GM23248 (cell line): ENCODE data around the gene WHRN. TPM values are rescaled to one million over a fixed set of nuclear protein-coding genes. Genes with fewer than 3 reads are reported as not detected.

Experiments used
- DNase-seq: peaks from one replicate; pipeline ENCODE4 v3.0.0-alpha.2; 2015
- H2AFZ ChIP-seq: fragments of 200-600 bp; sonication (generic); 2 replicates; pipeline ENCODE4 v1.6.1; 2016; ENCODE audit warnings: antibody characterized with exemption
- H3F3A ChIP-seq: fragments of 200-600 bp; sonication (generic); 2 replicates; pipeline ENCODE4 v1.6.1; 2016; ENCODE audit warnings: mild to moderate bottlenecking, antibody characterized with exemption, mixed run types; ENCODE audit not compliant: insufficient read depth
- H3K27ac ChIP-seq: fragments of 200-600 bp; sonication (generic); 2 replicates; pipeline ENCODE4 v1.5.1; 2016; ENCODE audit warnings: mild to moderate bottlenecking
- H3K27me3 ChIP-seq: fragments of 200-600 bp; sonication (generic); replicated peaks from 2 replicates; pipeline ENCODE4 v1.6.1; 2016; ENCODE audit warnings: mild to moderate bottlenecking; ENCODE audit not compliant: insufficient read depth
- H3K36me3 ChIP-seq: fragments of 200-600 bp; sonication (generic); 2 replicates; pipeline ENCODE4 v1.6.1; 2016; ENCODE audit warnings: low read depth, mild to moderate bottlenecking
- H3K4me1 ChIP-seq: fragments of 200-600 bp; sonication (generic); 2 replicates; pipeline ENCODE4 v1.6.1; 2016; ENCODE audit warnings: mild to moderate bottlenecking; ENCODE audit not compliant: insufficient read depth
- H3K4me2 ChIP-seq: fragments of 200-600 bp; sonication (generic); one replicate; pipeline ENCODE4 v1.6.1; 2016; ENCODE audit warnings: mild to moderate bottlenecking; ENCODE audit not compliant: unreplicated experiment
- H3K4me3 ChIP-seq: fragments of 200-600 bp; sonication (generic); 2 replicates; pipeline ENCODE4 v1.5.1; 2016; ENCODE audit warnings: mild to moderate bottlenecking
- H3K79me2 ChIP-seq: fragments of 200-600 bp; sonication (generic); 2 replicates; pipeline ENCODE4 v1.6.1; 2016; ENCODE audit warnings: mild to moderate bottlenecking; ENCODE audit not compliant: insufficient read depth
- H3K9ac ChIP-seq: fragments of 200-600 bp; sonication (generic); 2 replicates; pipeline ENCODE4 v1.6.1; 2016; ENCODE audit warnings: mild to moderate bottlenecking
- H3K9me2 ChIP-seq: fragments of 200-600 bp; sonication (generic); 2 replicates; pipeline ENCODE4 v1.6.1; 2016; ENCODE audit warnings: mixed run types, mild to moderate bottlenecking, moderate library complexity; ENCODE audit not compliant: insufficient read depth
- H3K9me3 ChIP-seq: fragments of 200-600 bp; sonication (generic); one replicate; pipeline ENCODE4 v1.6.1; 2017; ENCODE audit warnings: low read depth
- H4K20me1 ChIP-seq: fragments of 200-600 bp; sonication (generic); 2 replicates; pipeline ENCODE4 v1.6.0; 2016; ENCODE audit not compliant: insufficient read depth
- EZH2 ChIP-seq: fragments of 200-600 bp; sonication (generic); IDR thresholded peaks from 2 replicates; pipeline ENCODE4 v1.6.1; 2018; ENCODE audit warnings: antibody characterized with exemption, mild to moderate bottlenecking; ENCODE audit not compliant: insufficient read depth, poor library complexity, severe bottlenecking
- EZH2phosphoT487 ChIP-seq: fragments of 200-600 bp; sonication (generic); IDR thresholded peaks from 2 replicates; pipeline ENCODE4 v1.6.1; 2018; ENCODE audit warnings: antibody characterized with exemption, moderate library complexity, mild to moderate bottlenecking, low read depth; ENCODE audit not compliant: insufficient read depth
- WGBS, 2 experiments: methylation state at CpG; one replicate each; pipeline ENCODE4 v1.1.6; 2015 to 2017; ENCODE audit warnings: low lambda C conversion rate in 2 of 2, low coverage in 1 of 2; ENCODE audit errors: missing lambda C conversion rate in 2 of 2; 5-methylcytosine and 5-hydroxymethylcytosine counted together
- in situ Hi-C: fragments of 300-500 bp; cut with MboI; formaldehyde crosslinking; loops from 2 replicates; pipeline ENCODE4 v1.15.0; 2020
- polyA plus RNA-seq: library from polyadenylated mRNA; unstranded; fragments of >200 nt; fragmentation: Nextera tagmentation; extraction: Ambion mirVana; gene quantifications from 2 replicates; pipeline ENCODE4 v1.2.1, GENCODE V29; 2016
- total RNA-seq: library from RNA; depleted of rRNA; stranded (reverse); fragments of >200 nt; shearing (Covaris generic); gene quantifications from 2 replicates; pipeline ENCODE4 v1.2.3, GENCODE V29; 2014

WHRN gene
- total and polyA plus RNA-seq, 2 experiments from 2014 or later: 0.76 to 1.5 TPM

DNA sequence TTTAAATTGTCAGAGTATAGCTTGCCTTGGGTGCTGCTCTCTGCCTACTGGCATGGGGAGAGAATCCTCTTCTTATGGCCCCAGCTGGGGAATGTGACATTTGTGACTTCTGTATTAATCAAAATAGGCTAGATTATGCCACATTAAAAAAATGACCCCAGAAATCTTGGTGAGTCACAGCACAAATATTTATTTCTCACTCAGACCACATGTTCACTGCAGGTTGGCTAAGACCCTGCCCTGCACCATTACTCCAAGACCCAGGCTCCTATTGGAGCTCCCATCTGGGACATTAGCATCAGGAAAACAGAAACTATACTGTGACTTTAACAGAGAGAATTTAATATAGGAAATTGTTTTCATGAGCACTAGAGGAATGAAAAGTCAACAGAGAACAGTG, 16.6 kb upstream of the WHRN start:
- Histone ChIP-seq H3K9ac (no peak overlapping the region), H2AFZ (no peak overlapping the region), H3F3A (peaks cover 7% of the 10 kb centered on the region; the same call in 1 of the 2 replicates), H4K20me1 (no peaks in the 10 kb centered on the region), H3K4me2 (no peak overlapping the region), H3K27ac (no peak overlapping the region), H3K4me3 (no peak overlapping the region), H3K36me3 (no peaks in the 10 kb centered on the region), H3K79me2 (no peaks in the 10 kb centered on the region), H3K4me1 (peaks cover 3% of the 10 kb centered on the region; the same call in 1 of the 2 replicates), H3K27me3 (peaks cover 45% of the 10 kb centered on the region; the same call in 1 of the 2 replicates), H3K9me3 (no peaks in the 10 kb centered on the region), H3K9me2 (no peaks in the 10 kb centered on the region)
- no peak for DNase-seq
- no peak for TF ChIP-seq EZH2
- no peak for TF ChIP-seq EZH2phosphoT487
- in situ Hi-C loops: no loop called here

DNA sequence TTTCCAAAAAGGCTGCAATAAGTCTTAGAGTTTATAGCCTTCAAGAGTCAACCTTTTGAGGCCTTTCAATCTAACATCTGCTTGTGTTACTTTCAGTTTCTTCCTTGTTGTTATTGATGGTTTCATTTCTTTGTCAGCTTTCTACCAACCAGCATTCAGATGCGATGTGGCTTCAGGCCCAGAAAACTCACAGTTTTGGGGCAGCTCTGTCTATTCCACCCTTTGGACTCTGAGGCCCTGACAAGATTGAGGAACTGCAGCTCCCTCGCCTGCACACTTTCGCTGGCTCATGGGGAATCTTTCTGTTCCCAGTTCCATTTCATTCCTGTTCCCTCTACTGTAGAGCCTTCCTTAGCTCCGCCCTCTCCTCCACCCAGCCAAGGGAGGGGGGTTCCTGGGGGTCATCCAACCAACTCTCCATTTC, 13.3 kb upstream of the WHRN start:
- H3K9me3 ChIP-seq: no peaks in the 10 kb centered on the region
- no peaks in the 10 kb centered on the region for H3K36me3 ChIP-seq
- in situ Hi-C loops: no loop called here
- H3K79me2 ChIP-seq: no peaks in the 10 kb centered on the region
- H3K4me2 ChIP-seq: no peak overlapping the region
- peaks cover 10% of the 10 kb centered on the region; the same call in 1 of the 2 replicates for H3F3A ChIP-seq
- no peak overlapping the region for H3K27ac ChIP-seq
- no peaks in the 10 kb centered on the region for H3K9me2 ChIP-seq
- no peak overlapping the region for H2AFZ ChIP-seq
- H4K20me1 ChIP-seq: no peaks in the 10 kb centered on the region
- no peak overlapping the region for H3K9ac ChIP-seq
- no peaks in the 10 kb centered on the region for H3K4me1 ChIP-seq
- WGBS, 2 experiments: 51 to 57% methylated on average over 4 of the region's 4 CpGs
- DNase-seq: no peak
- H3K4me3 ChIP-seq: no peak overlapping the region
- TF ChIP-seq EZH2phosphoT487: no peak
- TF ChIP-seq EZH2: no peak
- H3K27me3 ChIP-seq: peaks cover 59% of the 10 kb centered on the region

DNA sequence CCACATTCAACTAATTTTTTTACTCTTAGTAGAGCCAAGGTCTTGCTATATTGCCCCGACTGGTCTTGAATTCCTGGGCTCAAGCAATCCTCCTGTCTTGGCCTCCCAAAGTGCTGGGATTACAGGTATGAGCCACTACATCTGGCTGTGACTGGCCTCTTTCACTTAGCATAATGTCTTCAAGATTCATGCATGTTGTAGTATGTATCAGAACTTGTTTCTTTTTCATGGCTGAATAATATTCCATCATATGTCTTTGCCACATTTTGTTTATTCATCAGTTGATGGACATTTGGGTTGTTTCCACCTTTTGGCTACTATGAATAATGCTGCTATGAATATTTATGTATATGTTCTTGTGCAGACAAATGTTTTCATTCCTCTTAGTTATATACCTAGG, 12.8 kb upstream of the WHRN start:
- Histone ChIP-seq H3K79me2 (no peaks in the 10 kb centered on the region), H3K27me3 (peaks cover 56% of the 10 kb centered on the region), H3K4me3 (no peak overlapping the region), H3F3A (peaks cover 10% of the 10 kb centered on the region; the same call in 1 of the 2 replicates), H3K4me2 (no peak overlapping the region), H2AFZ (no peak overlapping the region), H4K20me1 (no peaks in the 10 kb centered on the region), H3K9me2 (no peaks in the 10 kb centered on the region), H3K27ac (no peak overlapping the region), H3K9ac (no peak overlapping the region), H3K4me1 (no peaks in the 10 kb centered on the region), H3K36me3 (no peaks in the 10 kb centered on the region), H3K9me3 (no peaks in the 10 kb centered on the region)
- no peak for DNase-seq
- 92 to 100% methylated on average over 1 of the region's 1 CpG for WGBS, 2 experiments
- TF ChIP-seq EZH2 (no peak), EZH2phosphoT487 (no peak)
- in situ Hi-C loops: no loop called here

DNA sequence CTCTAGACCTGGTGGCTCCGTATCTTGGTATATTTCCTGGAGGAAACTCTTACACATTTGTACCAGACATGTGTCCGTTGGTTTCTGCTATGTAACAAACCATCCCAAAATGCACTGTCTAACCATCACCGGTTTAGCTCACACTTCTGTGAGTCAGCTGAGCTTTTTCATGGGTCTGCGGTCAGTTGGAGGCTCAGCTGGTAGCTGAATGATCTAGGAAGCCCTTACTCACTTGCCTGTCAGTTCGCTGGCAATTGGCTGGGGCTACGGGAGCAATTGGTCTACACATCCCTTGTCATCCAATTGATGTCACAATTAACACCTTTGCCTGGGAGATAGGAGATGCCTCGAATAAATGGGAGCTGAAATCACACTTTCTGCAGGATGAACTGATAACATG, 11.6 kb upstream of the WHRN start:
- Histone ChIP-seq H3K4me1 (no peaks in the 10 kb centered on the region), H3K4me2 (no peak overlapping the region), H3K27me3 (peaks cover 54% of the 10 kb centered on the region), H3F3A (peaks cover 10% of the 10 kb centered on the region; the same call in 1 of the 2 replicates), H3K9me2 (no peaks in the 10 kb centered on the region), H3K9ac (no peak overlapping the region), H3K27ac (no peak overlapping the region), H3K36me3 (no peaks in the 10 kb centered on the region), H4K20me1 (no peaks in the 10 kb centered on the region), H3K9me3 (no peaks in the 10 kb centered on the region), H2AFZ (no peak overlapping the region), H3K79me2 (no peaks in the 10 kb centered on the region), H3K4me3 (no peak overlapping the region)
- peak; percentile 76 for DNase-seq
- TF ChIP-seq EZH2 (no peak), EZH2phosphoT487 (no peak)
- in situ Hi-C loops: no loop called here
- WGBS, 2 experiments: 20 to 23% methylated on average over 7 of the region's 7 CpGs

DNA sequence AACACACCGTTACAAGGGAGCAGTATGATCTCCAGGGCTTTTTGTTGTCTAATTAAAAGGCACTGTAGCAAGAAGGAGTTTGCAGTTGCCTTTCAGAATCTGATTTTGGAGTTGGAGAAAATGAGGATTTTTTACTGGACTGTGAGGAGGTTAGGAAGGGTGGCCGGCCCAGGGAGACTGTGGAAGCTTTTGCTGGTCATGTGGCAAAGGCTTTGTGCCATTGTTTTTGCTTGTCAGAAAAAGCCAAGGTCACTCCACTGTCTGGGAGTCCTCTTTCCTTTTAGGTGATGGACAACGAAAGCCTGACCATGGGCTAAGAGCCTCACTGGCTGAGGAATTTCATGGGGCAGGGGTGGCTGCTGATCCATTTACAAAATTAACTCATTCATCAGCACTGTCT, 10.3 kb upstream of the WHRN start:
- Histone ChIP-seq H3K9ac (no peak overlapping the region), H3K36me3 (no peaks in the 10 kb centered on the region), H4K20me1 (no peaks in the 10 kb centered on the region), H2AFZ (no peak overlapping the region), H3K4me2 (no peak overlapping the region), H3K4me3 (no peak overlapping the region), H3K79me2 (no peaks in the 10 kb centered on the region), H3K27ac (no peak overlapping the region), H3K9me2 (no peaks in the 10 kb centered on the region), H3F3A (peaks cover 10% of the 10 kb centered on the region; the same call in 1 of the 2 replicates), H3K27me3 (peaks cover 56% of the 10 kb centered on the region), H3K9me3 (no peaks in the 10 kb centered on the region), H3K4me1 (no peaks in the 10 kb centered on the region)
- in situ Hi-C loops: no loop called here
- DNase-seq: no peak
- TF ChIP-seq EZH2phosphoT487: no peak
- no peak for TF ChIP-seq EZH2
- 29 to 33% methylated on average over 3 of the region's 3 CpGs for WGBS, 2 experiments
